ENCODE data around the gene C1QTNF6. TPM values are rescaled to one million over a fixed set of nuclear protein-coding genes. Genes with fewer than 3 reads are reported as not detected.

C1QTNF6 gene
- total and polyA plus RNA-seq, 4 donors: 3.1 to 4.5 (median 4.0) TPM

DNA sequence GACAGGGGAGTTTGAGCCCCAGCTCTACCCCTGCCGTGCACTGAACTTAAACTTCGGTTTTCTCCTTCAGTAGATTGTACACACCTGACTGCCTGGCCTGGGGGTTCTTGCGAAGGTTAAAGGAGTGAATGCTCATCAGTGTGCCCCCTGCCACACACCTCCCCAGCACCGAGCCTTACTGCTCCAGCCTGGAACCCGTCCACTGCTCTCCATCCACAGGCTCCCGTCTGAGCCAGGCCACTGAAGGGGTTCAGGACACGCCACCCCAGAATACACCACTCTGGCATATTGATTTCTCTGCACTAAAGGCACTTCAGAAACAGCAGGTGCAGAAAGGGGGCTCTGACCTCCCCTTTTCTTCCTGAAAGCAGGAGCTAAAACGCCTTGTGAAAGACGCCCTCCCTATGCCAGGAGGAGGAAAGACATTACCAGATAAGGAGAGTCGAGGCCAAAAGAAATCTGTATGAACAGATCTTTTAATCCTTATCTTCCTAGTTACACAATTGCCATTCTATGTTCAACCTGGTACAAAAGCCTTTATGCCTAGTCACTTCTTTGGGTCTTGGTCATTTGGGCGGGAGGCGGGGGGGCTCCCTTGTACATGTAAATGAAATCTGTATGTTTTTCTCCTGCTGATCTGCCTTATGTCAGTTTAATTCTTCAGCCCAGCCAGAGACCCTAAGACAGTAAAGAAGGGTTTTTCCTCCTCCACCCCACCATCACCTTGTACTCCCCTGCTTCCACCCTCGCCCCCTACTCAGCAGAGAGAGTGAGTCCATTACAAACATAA, 26.1 kb upstream of the C1QTNF6 start:
- Histone ChIP-seq H3K27me3 (ENCODE audit: control insufficient read depth in 4 of 4, insufficient read depth in 4 of 4, low read length in 3 of 4) (peaks cover 0 to 4% (median 0%) of the 10 kb centered on the region in 4 donors), H3K36me3 (ENCODE audit: control insufficient read depth in 4 of 4, insufficient read depth in 3 of 4, low read depth in 1 of 4, low read length in 3 of 4) (no peaks in the 10 kb centered on the region), H3K4me1 (ENCODE audit: control insufficient read depth in 4 of 4, insufficient read depth in 4 of 4, low read length in 3 of 4) (peaks cover 0 to 2% (median 1%) of the 10 kb centered on the region in 4 donors), H3K4me3 (ENCODE audit: low read depth in 1 of 3, low read length in 3 of 3) (no peak overlapping the region), H3K27ac (ENCODE audit: low read depth in 1 of 2, low read length in 2 of 2) (no peak overlapping the region), H3K9me3 (ENCODE audit: control insufficient read depth in 4 of 4, low read length in 3 of 4) (no peaks in the 10 kb centered on the region), H3K9ac (ENCODE audit: low read depth in 1 of 2, low read length in 2 of 2) (no peak overlapping the region)
- TF ChIP-seq NR2F2 (IDR thresholded peaks at IDR 0.05): no peak
- no peak for TF ChIP-seq RAD21 (IDR thresholded peaks at IDR 0.05)
- TF ChIP-seq, protein P1, sequence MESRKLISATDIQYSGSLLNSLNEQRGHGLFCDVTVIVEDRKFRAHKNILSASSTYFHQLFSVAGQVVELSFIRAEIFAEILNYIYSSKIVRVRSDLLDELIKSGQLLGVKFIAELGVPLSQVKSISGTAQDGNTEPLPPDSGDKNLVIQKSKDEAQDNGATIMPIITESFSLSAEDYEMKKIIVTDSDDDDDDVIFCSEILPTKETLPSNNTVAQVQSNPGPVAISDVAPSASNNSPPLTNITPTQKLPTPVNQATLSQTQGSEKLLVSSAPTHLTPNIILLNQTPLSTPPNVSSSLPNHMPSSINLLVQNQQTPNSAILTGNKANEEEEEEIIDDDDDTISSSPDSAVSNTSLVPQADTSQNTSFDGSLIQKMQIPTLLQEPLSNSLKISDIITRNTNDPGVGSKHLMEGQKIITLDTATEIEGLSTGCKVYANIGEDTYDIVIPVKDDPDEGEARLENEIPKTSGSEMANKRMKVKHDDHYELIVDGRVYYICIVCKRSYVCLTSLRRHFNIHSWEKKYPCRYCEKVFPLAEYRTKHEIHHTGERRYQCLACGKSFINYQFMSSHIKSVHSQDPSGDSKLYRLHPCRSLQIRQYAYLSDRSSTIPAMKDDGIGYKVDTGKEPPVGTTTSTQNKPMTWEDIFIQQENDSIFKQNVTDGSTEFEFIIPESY (IDR thresholded peaks at IDR 0.05): no peak
- TF ChIP-seq TAF1 (conservative IDR thresholded peaks at IDR 0.05): no peak
- no peak for TF ChIP-seq FOXA1 (IDR thresholded peaks at IDR 0.05)
- TF ChIP-seq, protein P2, sequence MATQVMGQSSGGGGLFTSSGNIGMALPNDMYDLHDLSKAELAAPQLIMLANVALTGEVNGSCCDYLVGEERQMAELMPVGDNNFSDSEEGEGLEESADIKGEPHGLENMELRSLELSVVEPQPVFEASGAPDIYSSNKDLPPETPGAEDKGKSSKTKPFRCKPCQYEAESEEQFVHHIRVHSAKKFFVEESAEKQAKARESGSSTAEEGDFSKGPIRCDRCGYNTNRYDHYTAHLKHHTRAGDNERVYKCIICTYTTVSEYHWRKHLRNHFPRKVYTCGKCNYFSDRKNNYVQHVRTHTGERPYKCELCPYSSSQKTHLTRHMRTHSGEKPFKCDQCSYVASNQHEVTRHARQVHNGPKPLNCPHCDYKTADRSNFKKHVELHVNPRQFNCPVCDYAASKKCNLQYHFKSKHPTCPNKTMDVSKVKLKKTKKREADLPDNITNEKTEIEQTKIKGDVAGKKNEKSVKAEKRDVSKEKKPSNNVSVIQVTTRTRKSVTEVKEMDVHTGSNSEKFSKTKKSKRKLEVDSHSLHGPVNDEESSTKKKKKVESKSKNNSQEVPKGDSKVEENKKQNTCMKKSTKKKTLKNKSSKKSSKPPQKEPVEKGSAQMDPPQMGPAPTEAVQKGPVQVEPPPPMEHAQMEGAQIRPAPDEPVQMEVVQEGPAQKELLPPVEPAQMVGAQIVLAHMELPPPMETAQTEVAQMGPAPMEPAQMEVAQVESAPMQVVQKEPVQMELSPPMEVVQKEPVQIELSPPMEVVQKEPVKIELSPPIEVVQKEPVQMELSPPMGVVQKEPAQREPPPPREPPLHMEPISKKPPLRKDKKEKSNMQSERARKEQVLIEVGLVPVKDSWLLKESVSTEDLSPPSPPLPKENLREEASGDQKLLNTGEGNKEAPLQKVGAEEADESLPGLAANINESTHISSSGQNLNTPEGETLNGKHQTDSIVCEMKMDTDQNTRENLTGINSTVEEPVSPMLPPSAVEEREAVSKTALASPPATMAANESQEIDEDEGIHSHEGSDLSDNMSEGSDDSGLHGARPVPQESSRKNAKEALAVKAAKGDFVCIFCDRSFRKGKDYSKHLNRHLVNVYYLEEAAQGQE (IDR thresholded peaks at IDR 0.05): no peak
- no peak for TF ChIP-seq EGR1 (IDR thresholded peaks at IDR 0.05; ENCODE audit: low read depth in 2 of 2)
- TF ChIP-seq GABPA (IDR thresholded peaks at IDR 0.05 in 1 of 2, conservative IDR thresholded peaks at IDR 0.05 in 1 of 2): no peak
- TF ChIP-seq, protein P3, sequence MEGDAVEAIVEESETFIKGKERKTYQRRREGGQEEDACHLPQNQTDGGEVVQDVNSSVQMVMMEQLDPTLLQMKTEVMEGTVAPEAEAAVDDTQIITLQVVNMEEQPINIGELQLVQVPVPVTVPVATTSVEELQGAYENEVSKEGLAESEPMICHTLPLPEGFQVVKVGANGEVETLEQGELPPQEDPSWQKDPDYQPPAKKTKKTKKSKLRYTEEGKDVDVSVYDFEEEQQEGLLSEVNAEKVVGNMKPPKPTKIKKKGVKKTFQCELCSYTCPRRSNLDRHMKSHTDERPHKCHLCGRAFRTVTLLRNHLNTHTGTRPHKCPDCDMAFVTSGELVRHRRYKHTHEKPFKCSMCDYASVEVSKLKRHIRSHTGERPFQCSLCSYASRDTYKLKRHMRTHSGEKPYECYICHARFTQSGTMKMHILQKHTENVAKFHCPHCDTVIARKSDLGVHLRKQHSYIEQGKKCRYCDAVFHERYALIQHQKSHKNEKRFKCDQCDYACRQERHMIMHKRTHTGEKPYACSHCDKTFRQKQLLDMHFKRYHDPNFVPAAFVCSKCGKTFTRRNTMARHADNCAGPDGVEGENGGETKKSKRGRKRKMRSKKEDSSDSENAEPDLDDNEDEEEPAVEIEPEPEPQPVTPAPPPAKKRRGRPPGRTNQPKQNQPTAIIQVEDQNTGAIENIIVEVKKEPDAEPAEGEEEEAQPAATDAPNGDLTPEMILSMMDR (IDR thresholded peaks at IDR 0.05; ENCODE audit: low read depth, low read length, missing input control): no peak
- TF ChIP-seq YY1 (IDR thresholded peaks at IDR 0.05): no peak
- TF ChIP-seq, protein P4, sequence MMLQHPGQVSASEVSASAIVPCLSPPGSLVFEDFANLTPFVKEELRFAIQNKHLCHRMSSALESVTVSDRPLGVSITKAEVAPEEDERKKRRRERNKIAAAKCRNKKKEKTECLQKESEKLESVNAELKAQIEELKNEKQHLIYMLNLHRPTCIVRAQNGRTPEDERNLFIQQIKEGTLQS (IDR thresholded peaks at IDR 0.05): no peak
- no peak for TF ChIP-seq FOXA2 (IDR thresholded peaks at IDR 0.05)
- TF ChIP-seq, protein P5, sequence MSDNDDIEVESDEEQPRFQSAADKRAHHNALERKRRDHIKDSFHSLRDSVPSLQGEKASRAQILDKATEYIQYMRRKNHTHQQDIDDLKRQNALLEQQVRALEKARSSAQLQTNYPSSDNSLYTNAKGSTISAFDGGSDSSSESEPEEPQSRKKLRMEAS (IDR thresholded peaks at IDR 0.05): no peak
- no peak for TF ChIP-seq HNF4G (IDR thresholded peaks at IDR 0.05)
- TF ChIP-seq JUND (IDR thresholded peaks at IDR 0.05): no peak
- TF ChIP-seq RXRA (IDR thresholded peaks at IDR 0.05): no peak
- no peak for TF ChIP-seq HNF4A (conservative IDR thresholded peaks at IDR 0.05)
- DNase-seq (ENCODE audit: low spot score): no peak
- 88% methylated on average over 13 of the region's 13 CpGs for WGBS
